NAMALWA (cell line): ENCODE data around the gene EDA.

Source experiments
- DNase-seq: peaks from one replicate; pipeline ENCODE4 v3.0.0-alpha.2; 2015; ENCODE audit warnings: low spot score

Gene EDA

DNA sequence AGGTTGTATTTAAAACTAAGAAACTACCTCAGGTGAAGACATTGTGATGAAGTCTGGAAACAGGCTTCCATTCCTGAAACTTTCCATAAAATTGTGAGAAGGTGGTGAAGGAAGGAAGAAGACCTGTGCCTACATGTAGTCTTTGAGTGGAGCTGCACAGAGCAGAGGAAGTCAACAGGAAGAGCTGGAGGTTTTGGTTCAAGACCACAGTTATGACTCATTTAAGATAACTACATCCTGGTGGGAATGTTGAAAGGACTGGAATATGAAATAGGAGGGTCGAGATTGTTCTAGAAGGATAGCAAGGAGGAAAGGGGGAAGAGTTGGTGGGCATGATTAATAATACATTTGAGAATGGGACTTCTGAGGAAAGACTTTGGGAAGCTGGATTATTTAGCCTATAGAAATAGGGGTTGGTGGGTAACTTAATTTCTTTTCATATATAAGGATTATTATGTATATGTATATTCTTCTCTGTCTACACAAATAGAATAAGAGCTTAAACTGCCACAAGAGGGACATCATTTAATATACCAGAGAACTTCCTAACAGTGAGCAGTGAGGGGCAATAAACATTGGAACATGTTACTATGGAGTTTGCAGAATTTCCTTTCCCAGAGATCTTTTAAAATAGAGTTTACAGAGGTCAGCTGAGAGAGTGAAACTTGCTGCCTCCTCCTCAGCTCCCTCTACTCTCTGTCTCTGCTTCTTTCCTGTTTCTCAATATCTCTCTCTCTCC lies 410.4 kb downstream of the EDA start:
- DNase-seq: no peak

DNA sequence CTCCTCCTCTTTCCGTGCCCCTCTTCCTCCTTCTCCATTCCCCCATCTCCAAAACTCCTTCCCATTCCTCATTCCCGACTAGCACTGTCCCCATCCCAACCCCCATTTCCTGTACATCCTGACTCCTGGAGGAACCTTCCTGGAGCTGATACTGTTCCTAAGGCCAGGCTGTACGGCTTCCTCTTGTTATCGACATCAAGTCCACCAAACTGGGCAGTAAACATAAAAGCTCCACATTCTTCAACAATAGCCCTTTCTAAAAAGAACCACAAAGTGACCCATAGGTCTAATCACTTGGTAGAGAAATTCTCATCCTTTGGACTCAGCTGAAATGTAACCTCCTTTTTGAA lies 410.9 kb downstream of the EDA start:
- DNase-seq: no peak

DNA sequence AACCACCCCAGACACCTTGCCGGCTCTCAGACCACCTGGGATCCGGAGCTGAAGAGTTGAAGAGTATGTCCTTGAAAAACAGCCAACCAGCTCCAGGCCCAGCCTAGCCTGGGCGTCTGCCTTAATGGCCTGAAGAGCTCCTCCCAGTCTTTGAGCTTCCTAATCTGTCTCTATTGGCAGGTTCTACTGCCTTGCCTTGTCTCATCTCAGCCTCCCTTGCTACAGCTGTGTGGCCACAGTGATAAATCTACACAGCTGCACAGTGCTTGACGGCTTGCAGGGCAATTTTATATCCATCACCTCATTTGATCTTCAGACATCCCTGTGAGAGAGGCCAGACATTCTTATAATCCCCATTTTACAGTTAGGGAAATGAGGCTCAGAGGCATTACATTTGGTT lies 413.9 kb downstream of the EDA start:
- DNase-seq: no peak

DNA sequence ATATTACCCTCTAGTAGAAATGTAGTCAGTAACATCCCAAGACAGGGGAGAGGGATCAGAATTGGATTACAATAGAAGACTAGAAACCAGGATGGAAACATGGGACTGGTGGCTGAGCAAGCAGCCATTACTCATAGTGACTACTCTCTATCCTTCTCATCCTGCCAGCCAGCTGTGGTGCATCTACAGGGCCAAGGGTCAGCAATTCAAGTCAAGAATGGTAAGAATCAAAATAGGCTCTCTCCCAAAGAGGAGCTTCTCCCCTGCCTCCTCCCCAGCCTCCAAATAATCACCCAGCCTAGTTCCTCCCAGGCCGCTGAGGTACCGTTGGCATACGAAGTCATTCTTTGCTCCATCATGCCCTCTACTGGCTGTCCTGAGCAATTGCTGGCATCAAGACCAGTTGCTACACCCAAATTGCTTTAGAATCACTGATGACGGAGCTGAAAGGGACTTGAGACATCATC lies 414.4 kb downstream of the EDA start:
- DNase-seq: peak; percentile 60

DNA sequence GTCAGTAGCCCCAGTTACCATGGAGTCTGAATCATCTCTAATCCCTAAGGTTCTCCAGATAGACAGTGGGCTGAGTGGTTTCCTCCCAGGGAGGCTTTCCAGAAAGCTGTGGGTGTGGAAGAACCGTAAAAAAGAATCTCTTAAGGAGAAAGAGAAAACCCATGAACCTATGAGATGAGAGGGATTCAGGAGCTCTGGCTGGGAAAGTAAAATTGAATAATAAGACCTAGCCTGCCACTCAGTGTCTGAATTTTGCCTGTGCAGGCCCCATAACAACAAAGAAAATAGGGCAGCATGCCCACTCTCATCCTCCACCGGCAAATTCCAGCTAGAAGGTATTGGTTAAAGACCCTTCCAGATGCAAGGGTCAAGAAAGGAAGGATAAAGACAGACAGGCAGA lies 416.9 kb downstream of the EDA start:
- DNase-seq: no peak

DNA sequence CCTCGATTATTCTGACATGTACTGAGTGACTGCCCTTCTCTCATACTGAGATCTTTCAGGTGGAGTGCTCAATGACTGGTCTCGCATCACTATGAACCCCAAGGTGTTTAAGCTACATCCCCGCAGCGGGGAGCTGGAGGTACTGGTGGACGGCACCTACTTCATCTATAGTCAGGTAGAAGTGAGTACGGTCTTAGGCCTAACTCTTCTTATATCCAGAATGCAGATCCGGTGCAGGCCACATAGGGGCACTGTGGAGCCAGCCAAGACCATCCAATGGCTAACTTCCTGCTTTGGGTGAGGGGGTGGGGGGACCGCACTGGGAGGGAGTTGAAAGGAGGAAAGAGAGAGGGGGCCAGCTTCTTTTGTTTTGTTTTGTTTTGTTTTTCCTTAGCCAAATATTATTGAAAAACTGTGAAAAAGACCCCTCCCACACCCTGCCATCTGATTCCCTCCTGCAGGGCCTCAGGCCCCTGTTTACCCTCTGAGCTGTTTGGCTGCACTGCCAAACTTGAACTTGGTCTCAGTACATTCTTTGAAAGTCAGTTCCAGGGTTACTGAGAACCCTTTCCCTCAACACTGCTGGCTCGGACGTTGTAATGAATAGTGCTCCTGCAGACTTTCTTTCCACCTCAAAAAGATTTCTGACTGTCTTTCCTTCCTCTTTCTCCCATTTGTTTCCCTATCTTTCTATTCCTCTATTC lies 417.6 kb downstream of the EDA start:
- peak; percentile 58 for DNase-seq

DNA sequence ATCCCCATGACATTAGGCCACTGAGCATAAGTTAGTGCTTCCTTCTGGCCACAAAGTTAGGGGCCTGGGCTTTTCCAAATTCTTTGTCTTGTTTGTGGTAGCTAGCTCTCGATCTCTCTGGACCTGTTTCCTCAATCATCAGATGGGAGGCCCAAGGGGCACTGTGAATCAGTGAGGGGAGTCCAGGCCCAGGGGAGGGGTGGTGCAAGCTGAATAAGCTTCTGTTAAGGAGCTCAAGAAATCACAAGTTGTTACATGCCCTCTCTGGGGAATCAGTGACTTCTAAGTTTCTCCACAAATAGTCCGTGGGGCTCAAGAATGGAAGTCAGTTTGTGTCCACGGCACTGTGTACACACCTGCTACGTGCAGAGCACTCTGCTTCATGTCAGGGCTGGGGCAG lies 418.7 kb downstream of the EDA start:
- DNase-seq: no peak

DNA sequence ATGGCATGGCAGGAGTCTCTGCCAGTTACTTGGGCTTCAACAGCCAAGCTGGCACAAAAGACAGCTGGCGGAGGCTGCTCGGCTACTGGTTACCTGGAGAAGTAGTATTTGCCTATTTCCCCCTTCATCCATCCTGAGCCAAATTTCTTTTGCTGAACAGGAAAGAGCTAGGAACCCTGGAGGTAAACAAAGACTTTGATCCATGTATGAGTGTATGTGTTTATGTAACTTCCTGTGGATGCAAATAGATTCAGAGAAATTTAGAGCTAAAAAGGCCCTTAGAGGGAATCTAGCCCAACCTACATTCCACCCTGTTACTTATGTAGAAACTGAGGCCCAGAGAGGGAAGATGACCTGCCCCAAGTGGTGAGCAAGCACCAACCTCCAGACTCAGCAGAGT lies 422.6 kb downstream of the EDA start:
- DNase-seq: no peak

DNA sequence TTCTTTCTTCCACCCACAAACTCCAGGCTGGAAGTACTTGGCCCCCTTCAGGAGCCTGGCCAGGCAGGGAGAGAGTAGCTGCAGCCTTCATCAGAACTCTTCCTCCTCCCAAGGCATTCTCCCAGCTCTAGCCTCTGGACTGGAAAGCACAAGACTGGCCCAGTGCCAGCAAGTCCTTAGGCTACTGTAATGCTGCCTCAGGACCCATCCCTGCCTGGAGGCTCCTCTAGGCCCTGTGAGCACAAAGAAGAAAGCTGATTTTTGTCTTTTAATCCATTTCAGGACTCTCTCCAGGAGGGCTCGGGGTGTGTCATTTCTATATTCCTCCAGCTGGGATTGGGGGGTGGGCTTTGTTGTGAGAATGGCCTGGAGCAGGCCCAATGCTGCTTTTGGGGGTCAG lies 423.0 kb downstream of the EDA start:
- no peak for DNase-seq

DNA sequence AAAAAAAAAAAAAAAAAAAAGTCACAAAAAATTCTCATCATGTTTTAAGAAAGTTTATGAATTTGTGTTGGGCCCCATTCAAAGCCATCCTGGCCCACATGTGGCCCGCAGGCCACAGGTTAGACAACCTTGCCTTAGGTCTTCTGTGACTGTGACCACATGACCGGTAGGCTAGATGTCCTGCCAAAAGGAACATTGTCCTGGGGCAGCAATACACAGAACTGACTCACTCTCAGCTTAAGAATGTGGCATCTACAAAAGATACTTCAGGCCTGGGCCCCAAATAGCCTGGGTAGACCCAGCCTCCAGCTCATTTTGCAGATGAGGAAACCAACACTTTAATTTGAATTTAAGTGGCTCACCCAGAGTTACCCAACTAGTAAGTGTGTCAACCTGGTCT lies 423.8 kb downstream of the EDA start:
- no peak for DNase-seq

DNA sequence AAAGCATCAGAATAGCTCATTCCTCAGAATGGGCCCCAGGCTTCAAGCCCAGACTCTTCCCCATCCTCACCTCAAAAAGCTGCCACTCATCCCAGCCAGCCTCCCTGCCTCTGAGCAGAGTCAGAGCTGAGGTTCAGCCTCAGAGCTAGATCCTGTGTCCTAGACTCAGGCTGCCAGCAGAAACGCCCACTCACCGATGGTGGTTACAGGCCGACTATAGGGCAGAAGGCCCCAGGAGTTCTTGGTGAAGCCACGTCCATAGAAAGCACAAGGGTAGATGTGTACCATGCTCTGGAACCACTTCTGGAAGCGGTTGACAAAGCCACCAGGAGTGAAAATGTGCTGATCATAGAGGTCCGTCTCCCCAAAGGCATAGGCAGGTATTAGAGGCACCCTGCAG lies 426.1 kb downstream of the EDA start:
- DNase-seq: no peak

DNA sequence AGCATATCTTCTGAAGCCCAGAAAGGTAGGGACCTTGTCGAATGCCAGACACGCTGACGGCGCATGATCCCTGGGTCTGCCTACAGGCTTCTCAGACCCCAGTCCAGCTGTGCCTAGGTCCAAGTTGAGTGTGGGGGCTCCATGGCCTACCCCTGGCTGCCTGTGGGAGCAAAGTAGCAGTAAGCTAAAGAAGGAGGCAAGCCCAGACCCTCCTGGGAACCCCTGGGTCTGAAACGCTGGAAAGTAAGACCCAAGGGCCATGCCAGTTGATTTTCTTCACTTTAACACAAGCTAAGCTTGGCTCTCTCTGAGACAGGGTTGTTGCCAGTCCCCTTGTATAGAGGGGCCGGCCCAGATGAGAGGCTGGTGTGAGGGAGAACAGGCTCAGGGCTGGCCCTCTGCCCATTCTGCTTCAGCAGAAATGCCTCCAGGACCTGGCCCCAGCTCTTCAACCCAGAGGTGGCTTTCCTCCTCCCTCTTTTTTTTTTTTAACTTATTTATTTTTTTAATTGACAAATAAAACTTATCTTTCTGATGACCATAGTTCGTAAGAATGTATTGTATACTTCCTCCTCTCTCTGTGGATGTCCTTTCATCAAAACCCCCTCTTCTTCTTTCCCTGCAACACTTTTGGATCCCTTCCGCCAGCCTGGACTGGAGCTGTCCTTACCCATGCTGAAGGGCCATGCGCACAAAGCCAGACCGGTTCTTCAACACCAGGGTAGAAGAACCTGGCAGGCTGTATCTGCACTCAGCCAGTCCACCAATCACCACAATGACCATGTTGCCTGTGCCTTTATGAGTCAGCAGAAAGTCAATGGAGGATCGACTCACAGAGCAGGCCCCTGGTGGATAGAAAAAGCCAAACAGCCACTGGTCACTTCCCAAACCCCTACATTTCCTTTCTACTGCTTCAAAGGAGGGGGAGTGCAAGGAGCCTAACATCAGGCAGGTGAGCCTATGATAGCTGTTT lies 426.8 kb downstream of the EDA start:
- DNase-seq: no peak

DNA sequence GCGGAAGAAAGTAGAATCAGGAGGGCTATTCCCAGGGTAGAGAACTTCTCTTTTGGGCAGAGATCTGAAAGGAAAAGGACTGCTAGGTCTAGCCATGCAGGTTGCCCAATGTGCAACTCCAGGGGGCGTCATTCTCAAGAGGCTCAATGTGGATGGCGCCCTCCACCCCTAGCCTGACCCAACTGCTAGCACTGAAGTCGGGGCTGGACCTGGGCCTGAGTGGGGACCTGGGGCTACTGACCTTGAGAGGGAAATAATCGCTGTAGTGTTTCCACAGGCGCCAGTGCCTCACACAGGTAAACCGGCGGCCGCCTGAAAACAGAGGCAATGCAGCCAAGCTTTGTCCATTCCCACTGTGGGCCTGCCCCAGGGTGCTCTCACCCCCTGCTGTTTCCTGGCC lies 427.8 kb downstream of the EDA start:
- no peak for DNase-seq

DNA sequence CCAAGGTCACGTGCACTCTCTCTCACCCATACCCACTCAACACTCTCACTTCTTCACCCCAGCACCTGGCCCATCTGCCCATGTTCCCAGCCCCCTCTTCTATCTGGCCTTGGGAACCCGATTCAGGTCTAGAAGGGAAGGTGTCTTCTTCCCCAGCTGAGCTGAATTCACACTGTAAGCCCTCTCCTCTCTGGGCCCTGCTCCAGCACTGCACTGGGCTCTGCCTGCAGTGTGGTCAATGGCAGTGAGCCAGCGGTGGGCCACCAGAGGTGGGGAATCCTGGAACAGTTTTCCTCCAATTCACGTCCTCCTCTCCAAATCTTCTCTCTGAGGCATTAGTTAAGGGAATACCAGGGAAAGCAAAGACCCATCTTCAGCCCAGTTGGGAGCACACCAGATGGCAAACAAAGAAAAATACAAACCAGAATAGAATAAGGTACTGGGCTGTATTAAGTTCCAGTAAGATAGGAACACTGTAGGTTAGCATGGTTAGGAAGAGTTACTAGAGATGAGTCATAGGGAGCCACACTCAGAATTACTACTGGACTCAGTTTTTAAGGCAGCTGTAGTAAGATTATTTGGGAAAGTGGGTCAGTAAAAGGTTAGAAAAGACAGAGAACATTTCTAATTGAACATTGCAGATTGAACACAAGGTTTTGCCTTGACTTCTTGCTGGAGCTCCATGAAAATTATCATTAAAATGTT lies 428.8 kb downstream of the EDA start:
- DNase-seq: no peak

DNA sequence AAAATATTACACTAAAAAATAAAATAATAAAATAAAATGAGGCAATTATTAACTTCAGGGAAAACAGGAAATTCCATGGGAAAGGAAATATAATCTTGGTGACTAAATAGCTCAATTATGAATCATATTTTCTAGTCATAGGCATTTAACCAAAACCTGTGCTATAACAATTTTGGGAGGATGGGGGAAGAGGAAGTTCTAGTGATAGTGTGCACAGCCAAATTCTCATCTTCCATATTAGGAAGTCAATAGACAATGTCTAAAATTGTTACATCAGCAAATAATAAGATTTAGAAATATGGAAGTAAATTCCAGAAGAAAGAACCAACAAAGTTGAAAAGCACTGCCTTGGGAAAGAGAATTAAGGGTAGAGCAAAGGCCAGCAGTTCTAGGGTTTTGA lies 431.1 kb downstream of the EDA start:
- DNase-seq: no peak

DNA sequence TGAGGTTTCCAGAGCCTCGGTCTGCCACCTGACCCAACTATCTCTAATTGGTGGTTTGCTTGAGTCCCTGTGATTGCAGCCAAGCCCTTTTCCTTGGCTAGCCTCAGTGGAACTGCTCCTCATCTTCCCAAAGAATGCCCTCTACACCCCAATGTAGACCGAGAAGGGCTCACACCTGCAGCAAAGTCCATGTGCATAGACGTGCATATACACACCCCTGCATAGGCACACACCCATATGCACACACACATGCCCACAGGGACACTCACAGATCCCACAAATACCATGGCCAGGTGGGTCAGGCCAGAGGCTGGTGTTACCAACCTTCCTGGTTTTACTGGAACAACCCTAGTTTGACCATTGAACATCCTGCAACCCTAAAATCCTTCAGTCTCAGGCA lies 433.5 kb downstream of the EDA start:
- DNase-seq: no peak

DNA sequence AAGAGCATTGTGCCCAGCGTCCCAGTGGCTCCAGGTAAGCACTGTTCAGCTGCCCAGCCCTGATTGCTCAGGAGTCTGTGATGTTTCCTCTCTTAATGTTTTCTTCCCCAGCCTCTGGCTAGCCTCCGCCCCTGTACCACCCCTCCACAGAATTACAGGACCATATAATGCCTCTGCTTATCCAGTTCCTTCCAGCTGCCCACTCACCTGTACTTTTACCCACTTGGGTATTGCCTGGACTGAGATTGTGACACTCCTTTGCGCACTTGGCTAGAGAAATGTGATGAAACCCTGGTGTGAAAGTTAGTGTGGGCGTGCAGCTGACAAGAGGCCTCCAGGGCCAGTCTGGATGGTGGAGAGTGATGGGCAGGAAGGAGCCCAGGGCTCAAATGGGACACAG lies 434.0 kb downstream of the EDA start, which contains the start of gene AWAT2:
Gene AWAT2, minus strand, starts transcription at position 14 of the 400 bp plus-strand sequence. Its CDS starts 6 bp downstream, at position 8.
- DNase-seq: no peak

DNA sequence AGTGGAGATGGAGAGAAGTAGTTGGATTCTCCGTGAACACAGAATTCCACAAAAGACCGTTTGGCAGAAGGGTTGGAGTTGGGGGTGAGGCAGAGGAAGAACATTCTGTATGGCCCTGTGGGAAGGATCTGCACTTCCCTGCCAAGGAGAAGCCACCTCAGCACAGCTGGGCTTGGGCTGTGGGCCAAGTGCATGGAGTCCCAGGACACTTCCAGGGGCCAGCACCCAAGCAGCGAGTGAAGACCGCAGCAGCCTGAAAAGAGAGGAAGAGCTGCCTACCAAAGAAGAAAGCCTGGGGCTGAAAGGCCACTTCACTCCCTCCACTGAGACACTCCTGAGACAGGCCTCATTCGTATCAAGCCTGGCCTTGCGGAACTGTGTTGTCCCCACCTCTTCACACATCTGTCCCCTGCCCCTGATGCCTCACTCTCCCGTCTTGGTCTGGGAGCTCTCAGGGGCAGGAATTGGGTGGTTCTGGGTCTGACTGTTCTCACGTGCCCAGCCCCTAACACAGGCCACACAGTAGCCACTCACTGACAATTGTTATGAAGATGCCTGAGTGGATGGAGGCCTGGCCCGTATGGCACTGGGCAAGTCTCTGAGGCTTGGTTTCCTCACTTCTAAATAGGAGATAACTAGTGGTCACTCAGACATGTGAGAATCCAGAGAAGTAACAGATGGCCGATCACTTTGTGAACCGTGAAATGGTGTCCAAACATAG lies 437.1 kb downstream of the EDA start:
- DNase-seq: no peak

DNA sequence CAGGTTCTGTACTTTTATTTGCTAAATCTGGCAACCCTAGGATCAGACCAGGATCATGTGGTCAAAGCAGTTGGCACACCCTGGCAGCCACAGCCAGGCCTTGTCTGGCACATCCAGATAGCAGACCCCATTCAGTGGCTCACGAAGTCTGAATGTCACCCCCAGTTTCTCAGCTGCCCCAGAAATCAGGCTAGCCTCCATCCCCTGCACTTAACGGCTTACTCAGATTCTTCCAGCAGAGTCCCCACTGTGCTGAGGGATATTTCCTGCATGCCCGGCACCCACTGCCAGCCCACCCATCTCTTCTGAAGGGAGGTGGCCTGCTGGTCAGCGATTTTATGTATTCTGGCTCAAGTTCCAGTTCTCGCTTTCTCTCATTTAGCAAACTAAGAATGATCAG lies 438.5 kb downstream of the EDA start:
- DNase-seq: no peak

DNA sequence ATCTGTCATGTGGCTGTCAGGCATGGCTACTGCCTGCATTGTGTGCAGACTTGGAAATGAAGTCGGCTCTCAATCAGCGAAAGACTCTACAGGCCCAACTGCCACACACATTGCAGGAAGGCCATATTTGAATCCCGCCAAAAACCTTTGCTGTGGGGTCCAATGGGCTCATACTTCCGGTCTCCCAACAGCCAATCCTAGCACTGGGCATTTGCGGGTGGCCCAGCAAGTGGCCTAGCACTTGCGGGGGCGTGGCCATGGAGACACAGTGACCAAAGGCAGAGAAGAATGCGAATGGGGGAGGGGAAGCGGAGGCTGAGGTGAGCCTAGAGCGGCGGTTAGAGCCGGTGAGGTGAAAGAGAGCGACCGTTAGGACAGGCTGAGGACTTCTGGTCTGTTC lies 446.2 kb downstream of the EDA start, which contains the start of gene OTUD6A:
Gene OTUD6A, plus strand, starts transcription at position 382 of the 400 bp plus-strand sequence. CDS start 68 bp downstream, outside the sequence.
- no peak for DNase-seq

DNA sequence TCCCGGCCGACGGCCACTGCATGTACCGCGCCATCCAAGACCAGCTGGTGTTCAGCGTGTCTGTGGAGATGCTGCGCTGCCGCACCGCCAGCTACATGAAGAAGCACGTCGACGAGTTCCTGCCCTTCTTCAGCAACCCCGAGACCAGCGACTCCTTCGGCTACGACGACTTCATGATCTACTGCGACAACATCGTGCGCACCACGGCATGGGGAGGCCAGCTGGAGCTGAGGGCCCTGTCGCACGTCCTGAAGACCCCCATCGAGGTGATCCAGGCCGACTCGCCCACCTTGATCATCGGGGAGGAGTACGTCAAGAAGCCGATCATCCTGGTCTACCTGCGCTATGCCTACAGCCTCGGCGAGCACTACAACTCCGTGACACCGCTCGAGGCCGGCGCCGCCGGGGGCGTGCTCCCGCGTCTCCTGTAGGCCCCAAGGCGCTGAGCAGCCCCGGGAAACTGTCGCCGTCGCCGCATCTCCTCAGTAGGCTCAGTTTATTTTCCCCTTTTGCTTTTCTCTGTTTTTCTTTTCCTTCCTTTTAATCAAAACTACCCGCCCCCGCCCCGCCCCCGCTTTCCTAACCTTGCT lies 447.1 kb downstream of the EDA start:
- DNase-seq: no peak
